ENCODE results near the gene MNAT1.

MNAT1 gene

GRCh38 chr14:60760644-60761364 is 26.2 kb downstream of the MNAT1 start:
- no peak overlapping the region for H3K4me3 ChIP-seq (replicated peaks; ENCODE audit: low read depth, low read length)
- H3K27me3 ChIP-seq (replicated peaks; ENCODE audit: control insufficient read depth, insufficient read depth, low read length) = no peaks in the 10 kb centered on the region
- no peak for TF ChIP-seq CTCF (IDR thresholded peaks at IDR 0.05; ENCODE audit: insufficient read depth, low read length, poor library complexity, severe bottlenecking)
- DNase-seq (ENCODE audit: extremely low read depth, insufficient read length) = no peak
- no peaks in the 10 kb centered on the region for H3K36me3 ChIP-seq (ENCODE audit: control insufficient read depth, insufficient read depth, low read length)

DNA sequence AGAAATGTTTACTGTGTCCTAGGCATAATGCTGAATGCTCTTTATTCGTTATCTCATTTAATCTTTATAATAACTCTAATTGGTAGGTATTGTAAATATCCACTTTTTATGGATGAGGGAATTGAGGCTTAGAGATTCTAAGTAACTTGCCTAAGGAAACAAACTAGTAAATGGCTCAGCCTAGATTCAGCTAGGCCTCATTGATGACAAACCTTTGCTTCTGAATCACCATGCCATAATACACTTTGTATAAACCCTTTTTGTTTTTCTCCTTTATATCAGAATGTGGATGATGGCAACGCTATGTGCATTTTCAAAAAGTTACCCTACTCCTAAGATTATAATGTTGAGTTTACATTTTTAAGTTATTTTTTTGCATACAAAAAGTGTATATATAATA is 34.0 kb downstream of the MNAT1 start:
- Histone ChIP-seq H3K4me3 (replicated peaks; ENCODE audit: low read depth, low read length) (no peak overlapping the region), H3K36me3 (ENCODE audit: control insufficient read depth, insufficient read depth, low read length) (no peaks in the 10 kb centered on the region), H3K27me3 (replicated peaks; ENCODE audit: control insufficient read depth, insufficient read depth, low read length) (no peaks in the 10 kb centered on the region)
- TF ChIP-seq CTCF (IDR thresholded peaks at IDR 0.05; ENCODE audit: insufficient read depth, low read length, poor library complexity, severe bottlenecking) = no peak
- no peak for DNase-seq (ENCODE audit: extremely low read depth, insufficient read length)

GRCh38 chr14:60771117-60771516 is 36.6 kb downstream of the MNAT1 start:
- Histone ChIP-seq H3K4me3 (replicated peaks; ENCODE audit: low read depth, low read length) (no peak overlapping the region), H3K36me3 (ENCODE audit: control insufficient read depth, insufficient read depth, low read length) (no peaks in the 10 kb centered on the region), H3K27me3 (replicated peaks; ENCODE audit: control insufficient read depth, insufficient read depth, low read length) (no peaks in the 10 kb centered on the region)
- TF ChIP-seq CTCF (IDR thresholded peaks at IDR 0.05; ENCODE audit: insufficient read depth, low read length, poor library complexity, severe bottlenecking) = no peak
- DNase-seq (ENCODE audit: extremely low read depth, insufficient read length) = no peak

DNA sequence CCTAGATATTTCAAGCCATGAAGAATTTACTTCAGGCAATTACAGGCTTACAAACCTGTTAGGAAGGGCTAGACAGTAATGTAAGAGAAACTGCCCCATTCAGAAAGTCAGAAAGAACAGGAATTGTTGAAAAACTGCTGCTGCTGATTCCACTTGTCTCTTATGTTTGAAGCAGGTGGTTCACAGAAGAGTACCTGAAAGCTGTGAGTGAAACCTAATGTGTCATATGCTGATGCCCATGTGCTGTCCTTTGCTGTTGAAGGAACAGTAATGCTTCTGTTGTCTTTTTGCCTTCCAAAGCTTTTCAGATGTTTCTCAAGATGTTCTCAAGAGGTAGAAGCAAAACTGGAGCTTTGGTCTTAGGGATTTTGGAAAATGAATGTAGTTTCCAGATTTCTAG is 39.0 kb downstream of the MNAT1 start:
- no peak for DNase-seq (ENCODE audit: extremely low read depth, insufficient read length)
- Histone ChIP-seq H3K27me3 (replicated peaks; ENCODE audit: control insufficient read depth, insufficient read depth, low read length) (no peaks in the 10 kb centered on the region), H3K4me3 (replicated peaks; ENCODE audit: low read depth, low read length) (no peak overlapping the region), H3K36me3 (ENCODE audit: control insufficient read depth, insufficient read depth, low read length) (no peaks in the 10 kb centered on the region)
- TF ChIP-seq CTCF (IDR thresholded peaks at IDR 0.05; ENCODE audit: insufficient read depth, low read length, poor library complexity, severe bottlenecking) = no peak

DNA sequence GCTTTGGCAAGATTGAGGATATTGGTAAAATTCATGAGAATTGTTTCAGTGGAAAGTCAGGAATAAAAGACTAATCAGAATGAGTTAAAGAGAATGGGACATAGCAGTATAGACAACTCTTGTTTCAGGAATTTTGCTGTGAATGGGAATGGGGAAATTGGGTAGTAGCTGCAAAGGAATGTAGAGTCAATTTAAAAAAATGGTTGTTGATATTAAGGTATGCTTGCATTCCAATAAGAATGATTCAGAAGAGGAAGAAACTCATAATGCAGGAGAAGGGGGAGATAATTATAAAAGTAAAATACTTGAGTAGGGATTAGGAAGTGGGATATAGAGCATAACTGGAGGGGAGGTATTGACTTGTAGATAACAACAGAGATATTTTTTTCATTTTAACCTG is 40.7 kb downstream of the MNAT1 start:
- no peak for TF ChIP-seq CTCF (IDR thresholded peaks at IDR 0.05; ENCODE audit: insufficient read depth, low read length, poor library complexity, severe bottlenecking)
- Histone ChIP-seq H3K36me3 (ENCODE audit: control insufficient read depth, insufficient read depth, low read length) (no peaks in the 10 kb centered on the region), H3K4me3 (replicated peaks; ENCODE audit: low read depth, low read length) (no peak overlapping the region), H3K27me3 (replicated peaks; ENCODE audit: control insufficient read depth, insufficient read depth, low read length) (no peaks in the 10 kb centered on the region)
- no peak for DNase-seq (ENCODE audit: extremely low read depth, insufficient read length)
